Measurements from ENCODE around the gene C1QTNF3.

C1QTNF3 gene

DNA sequence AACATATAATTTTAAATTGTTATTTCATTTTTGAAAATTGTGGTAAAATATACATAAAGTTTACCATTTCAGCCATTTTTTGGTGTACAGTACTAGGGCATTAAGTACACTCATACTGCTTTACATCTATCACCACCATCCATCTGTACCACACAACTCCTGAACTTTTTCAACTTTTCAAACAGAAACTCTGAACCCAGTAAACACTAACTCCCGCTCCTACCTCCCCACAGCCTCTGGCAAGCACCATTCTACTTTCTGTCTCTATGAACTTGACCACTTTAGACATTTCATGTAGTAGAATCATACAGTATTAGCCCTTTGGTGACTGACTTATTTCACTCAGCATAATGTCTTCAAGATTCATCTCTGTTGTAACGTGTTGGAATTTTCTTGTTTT is 50.1 kb downstream of the C1QTNF3 start:
- DNase-seq = no peak

DNA sequence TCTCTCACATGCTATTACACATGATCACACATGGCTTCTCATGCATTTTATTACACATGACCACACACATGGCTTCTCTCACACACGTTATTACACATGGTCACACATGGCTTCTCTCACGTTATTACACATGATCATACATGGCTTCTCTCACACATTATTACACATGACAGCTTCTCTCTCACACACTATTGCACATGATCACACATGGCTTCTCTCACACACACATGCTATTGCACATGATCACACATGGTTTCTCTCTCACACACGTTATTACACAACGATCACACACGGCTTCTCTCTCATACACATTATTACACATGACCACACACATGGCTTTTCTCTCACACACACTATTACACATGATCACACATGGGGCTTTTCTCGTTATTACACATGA is 57.6 kb downstream of the C1QTNF3 start:
- no peak for DNase-seq

DNA sequence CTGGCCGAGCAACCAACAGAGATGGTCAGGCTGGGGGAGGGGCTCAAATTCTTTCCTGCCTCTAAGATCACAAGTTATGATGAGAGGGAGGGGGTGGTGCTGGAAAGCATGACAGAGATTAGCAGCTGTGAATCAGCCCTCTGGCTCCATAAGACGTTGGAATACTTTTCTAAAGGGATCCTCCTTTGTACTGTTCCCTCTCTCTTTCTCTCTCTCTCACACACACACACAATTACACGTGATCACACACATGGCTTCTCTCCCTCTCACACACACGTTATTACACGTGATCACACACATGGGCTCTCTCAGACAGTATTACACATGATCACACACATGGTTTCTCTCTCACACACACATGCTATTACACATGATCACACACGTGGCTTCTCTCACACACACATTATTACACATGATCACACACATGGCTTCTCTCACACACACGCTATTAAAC is 58.3 kb downstream of the C1QTNF3 start, which contains the start of gene SLC45A2:
Gene SLC45A2, minus strand, starts transcription at position 23 of the 454 bp plus-strand sequence. CDS start 110 bp downstream, outside the sequence.
- DNase-seq = peak; percentile 43

DNA sequence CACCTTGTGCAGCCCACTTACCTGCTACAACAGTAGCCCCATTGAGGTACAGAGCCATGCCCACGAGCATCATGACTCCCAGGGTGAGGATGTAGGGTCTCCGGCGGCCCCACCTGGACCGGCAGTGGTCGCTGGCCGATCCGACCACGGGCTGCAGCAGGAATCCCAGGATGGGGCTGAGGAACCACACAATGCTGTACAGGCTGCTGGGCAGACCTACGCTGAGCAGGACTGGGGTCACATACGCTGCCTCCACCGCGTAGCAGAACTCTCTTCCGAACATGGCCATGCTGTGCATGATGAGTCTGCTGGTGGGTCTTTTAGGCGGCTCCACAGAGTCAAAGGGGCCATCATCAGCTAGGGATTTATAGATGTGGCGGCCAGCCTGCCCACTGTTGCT is 58.8 kb downstream of the C1QTNF3 start:
- no peak for DNase-seq

DNA sequence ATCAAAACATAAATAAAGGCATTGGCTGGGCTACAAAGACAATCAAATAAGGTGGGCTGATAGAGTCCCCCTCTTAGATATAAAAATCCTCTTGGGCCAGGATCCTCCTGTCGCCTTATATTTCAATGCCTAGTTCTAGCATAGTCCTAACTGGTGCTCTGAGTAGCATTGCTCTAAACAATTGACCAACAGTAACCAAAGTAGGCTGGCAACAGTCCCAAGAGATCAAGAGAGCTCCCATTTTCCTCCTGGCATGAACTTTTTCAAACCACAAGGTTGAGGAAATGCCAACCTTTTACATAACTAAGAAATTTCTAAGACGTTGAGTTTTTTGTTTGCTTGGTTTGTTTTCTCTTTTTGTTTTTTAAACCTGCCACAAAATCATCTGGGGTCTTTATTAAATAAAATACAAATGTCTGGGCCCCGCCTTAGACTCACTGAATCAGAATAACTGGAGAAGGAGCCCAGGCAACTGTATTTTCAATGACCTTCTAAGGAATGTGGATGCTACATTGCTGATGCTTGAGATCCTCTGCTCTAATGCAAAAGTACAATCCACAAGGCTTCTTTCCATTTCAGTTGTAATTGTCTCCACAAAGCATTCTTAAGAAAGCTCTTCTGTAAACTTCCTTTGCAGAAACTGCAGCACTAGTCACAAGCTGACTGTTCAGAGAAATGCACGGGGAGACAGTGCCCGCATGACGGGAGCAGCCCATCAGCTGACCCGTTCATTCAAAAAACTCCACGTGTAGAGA is 61.4 kb downstream of the C1QTNF3 start:
- DNase-seq = no peak

DNA sequence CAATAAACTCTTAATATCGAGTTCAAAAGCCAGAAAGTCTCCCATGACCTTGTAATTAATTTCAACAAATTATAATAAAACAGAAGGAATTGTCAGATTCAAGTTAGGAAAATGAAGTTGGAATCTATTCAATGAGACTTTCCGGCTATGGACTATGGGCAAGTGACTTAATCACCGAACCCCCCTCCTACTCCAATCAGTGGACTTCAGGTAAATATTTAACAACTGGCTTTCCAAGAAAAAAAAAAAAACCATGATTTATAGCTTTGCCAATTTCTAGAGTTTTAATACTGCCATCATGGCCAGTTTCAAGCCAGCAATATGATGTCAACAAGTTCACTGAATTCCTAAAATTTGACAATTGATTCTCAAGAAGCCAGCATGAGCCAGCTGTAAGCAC is 63.0 kb downstream of the C1QTNF3 start:
- no peak for DNase-seq

DNA sequence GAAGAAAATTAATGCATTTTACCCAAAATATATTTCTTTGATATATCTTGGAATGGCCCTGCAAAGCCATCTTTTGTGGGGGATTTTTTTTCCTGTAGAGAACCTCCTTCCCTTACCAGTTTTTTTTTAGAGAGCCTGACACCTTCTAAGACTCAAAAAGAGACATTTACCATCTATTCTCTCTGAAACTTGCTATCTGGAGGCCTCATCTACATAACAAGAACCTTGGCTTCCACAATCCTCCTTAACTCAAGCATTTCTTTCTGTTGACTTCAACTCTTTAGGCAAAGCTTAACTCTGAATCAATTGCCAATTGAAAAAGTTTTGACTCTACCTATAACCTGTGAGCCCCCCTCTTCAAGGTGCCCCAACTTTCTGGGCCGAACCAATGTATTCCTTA is 64.7 kb downstream of the C1QTNF3 start:
- no peak for DNase-seq

DNA sequence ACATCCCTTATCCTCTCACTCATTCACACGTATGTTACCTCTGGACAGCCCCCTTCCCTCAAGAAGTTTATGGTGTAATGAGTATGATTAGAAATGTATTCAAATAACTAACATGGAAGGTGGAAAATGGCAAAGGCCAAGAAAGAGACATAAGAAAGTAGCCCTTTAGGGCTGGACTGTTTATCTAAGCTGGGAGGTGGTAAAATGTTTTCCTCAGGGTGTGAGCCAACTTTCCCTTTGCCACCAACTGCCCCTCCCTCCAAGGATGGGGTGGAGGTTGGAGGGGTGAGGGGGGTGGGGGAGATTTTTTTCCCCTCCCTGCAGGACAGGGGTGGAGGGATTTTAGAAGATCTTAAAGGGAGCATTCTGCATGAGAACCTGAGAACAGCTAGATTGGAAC is 66.7 kb downstream of the C1QTNF3 start:
- no peak for DNase-seq

DNA sequence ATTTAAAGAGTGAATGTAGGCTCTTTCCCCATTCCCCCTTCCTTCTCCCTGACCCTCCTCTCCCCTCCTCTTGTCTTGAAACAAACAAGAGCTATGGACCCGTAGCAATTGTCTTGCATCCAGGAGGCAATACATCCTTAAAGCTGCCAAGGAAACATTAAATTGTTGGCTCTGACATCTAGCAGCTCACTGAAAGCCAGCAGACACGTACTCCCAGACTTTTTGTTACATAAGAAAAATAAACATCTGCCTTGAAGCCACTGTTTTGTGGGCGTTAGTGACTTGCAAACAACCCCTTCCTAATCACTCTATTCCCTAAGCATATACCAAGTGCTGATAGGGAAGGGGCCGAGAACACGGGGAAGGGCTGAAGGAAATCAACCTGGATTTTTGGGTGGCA is 67.2 kb downstream of the C1QTNF3 start:
- no peak for DNase-seq

DNA sequence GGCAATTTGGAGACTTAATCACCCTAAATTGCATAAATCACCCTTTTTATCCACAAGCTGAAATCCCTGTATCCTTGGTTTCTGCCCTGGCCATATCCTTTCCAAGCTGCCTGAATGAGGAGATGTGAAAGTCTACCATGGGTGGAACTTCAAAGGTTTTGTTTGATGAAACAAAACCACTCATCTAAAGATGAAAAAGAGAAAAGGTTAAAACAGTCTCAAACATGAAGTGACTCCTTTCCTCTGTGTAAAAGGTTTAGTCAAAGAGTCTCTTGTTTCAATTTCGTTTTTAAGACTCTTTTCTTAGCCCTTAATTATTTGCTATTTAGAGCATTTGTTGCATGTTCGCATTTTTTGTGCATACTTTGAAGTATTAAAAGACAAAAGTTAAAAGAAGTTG is 69.7 kb downstream of the C1QTNF3 start:
- no peak for DNase-seq

DNA sequence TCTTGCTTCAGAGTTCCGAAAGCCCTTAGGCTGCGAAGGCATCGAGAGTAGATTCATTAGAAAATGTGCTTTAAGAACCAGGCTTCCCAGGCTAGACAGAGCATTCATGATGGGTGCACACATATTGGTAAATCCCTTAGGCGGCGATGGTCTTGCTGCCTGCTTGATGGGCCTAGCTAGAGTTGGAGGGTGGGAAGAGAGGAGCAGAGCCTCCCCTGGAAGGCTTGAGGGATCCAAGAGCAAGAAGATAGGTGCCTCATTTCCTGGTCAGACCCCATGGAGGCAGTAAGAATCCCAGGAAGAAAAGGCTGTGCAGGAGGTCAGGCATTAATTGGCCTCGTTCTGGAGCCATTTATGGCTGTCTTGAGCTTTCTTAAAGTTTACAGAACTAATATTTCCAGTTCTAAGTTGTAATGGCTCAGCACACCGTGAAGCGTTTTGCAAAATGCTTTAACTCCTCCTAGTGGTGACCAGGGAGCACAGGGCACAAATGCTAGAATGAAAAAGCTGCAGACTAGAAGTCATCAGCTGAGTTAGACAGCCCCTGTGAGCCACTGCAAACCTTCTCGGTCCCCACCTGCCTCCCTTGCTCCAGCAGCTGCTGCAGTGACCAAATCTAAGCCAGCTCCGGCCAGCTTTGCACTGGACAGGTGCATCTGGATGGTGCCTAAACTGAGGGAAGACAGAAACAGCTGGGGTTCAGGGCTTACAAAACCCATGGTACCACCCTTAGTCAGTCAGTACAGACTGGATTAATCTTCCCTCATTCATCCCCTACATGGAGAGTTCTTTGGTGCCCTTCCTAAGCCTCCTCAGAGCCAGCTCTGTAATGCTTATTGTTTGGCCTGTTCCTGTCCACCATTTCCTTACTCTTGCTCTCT is 73.2 kb downstream of the C1QTNF3 start:
- peak; percentile 63 for DNase-seq

DNA sequence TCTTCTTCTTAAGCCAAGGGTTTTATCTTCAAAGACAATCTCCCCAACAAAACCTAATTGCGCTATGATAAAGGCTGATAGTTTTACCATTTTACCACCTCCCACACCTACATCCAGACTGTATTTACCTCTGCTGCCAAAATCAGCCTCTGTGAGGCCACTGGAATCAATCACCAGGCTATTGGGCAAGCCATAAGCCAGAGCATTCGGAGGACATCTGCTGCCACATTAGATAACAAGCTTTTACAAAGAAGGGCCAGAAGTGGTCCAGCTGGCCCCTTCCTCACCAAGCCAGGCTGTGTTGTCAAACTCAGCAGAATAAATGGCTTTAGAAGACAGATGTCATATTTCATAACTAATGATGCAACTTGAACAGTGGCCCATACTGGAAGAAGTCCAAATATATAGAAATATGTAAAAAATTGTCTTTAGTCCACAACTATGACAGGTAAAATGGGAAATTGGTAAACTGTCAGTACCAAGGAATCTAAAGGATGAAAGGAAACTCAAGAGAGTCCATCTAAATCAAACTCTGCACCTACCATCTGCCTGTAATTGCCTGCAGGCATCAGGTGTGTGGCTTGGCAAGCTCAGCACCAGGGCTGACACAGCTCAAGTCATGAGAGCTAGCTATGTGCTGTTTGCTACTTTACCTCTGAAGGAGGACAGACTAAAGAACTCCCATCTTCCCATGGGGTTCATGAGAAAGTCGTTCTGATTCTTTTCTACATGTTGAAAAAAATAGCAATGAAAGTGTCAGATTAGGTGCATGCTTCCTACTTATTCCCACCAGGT is 74.6 kb downstream of the C1QTNF3 start:
- no peak for DNase-seq
